ENCODE data around the gene TSBP1.
A peak's percentile ranks its signal among the peaks of the same experiment; 100 is the strongest.

TSBP1 gene

DNA sequence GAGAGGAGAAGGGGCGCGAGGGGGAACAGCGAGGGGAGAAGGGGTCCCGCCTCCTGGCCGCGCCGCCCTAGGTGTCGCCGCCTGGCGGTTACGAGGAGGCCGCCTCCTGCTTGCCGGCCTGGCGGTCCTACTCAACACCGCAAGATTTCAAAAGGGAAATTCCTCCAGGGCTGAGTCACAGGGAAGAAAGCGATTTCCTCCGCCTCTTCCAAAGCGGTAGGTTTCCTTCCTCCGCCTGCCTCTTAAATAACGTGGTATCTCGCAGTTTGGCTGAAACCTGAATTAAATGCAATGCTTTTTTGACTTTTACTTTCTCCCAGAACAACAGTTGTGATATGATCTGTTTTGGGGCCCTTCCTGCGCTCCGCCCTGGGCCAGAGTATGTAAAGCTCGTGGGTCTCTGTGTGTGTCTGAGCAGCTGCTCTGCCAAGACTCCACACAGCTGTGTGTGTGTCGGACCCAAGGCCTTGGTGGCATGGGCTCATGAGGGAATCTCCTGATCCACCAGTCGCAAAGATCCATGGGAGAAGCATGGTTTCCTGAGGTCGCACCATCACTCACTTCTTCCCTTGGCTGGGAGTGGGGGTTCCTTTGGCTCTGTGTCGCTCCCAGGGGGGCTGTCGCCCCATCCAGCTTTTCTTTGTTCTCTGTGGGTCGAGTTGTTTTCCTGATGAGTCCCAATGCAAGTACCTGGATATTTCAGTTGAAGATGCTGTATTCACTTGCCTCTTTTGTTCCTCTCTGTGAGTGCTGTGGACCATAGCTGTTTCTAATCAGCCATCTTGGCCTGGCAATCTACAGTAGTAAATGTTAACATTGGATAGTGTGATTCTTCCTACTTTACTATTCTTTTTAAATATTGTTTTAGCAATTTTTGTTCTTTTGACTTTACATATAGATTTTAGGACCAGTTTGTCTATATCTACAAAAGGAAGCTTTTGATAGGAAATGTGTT is 116.2 kb downstream of the TSBP1 start:
- peak; percentile 95 for DNase-seq (ENCODE audit: low read depth)
- TF ChIP-seq, protein P1, sequence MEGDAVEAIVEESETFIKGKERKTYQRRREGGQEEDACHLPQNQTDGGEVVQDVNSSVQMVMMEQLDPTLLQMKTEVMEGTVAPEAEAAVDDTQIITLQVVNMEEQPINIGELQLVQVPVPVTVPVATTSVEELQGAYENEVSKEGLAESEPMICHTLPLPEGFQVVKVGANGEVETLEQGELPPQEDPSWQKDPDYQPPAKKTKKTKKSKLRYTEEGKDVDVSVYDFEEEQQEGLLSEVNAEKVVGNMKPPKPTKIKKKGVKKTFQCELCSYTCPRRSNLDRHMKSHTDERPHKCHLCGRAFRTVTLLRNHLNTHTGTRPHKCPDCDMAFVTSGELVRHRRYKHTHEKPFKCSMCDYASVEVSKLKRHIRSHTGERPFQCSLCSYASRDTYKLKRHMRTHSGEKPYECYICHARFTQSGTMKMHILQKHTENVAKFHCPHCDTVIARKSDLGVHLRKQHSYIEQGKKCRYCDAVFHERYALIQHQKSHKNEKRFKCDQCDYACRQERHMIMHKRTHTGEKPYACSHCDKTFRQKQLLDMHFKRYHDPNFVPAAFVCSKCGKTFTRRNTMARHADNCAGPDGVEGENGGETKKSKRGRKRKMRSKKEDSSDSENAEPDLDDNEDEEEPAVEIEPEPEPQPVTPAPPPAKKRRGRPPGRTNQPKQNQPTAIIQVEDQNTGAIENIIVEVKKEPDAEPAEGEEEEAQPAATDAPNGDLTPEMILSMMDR (IDR thresholded peaks at IDR 0.05; ENCODE audit: low read length, missing control alignments): peak; percentile 68
- H3K4me3 ChIP-seq (replicated peaks; ENCODE audit: low read depth, low read length): peak overlapping the region; percentile 47

DNA sequence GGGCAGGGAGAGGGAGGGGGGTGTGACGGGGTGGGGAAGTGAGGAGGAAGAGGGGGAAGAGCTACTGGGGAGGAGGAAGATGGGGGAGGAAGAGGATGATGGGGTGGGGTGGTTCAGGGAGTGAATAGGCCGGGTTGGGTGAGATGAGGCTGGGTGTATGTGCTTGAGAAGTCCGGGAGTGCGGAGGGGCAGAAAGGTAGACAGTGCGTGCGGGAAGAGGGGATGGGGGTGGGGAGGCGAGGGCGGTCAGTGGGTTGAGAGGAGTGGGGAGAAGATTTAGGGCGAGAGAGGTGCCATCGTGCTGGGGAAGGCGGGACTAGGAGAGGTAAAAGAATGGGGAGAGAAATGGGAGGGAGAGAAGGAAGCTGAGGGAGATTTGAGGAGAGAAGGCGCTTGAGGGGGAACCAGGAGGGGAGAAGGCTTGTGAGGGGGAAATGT is 116.9 kb downstream of the TSBP1 start:
- TF ChIP-seq, protein P1 (IDR thresholded peaks at IDR 0.05; ENCODE audit: low read length, missing control alignments): no peak
- H3K4me3 ChIP-seq (replicated peaks; ENCODE audit: low read depth, low read length): peak overlapping the region; percentile 47
- no peak for DNase-seq (ENCODE audit: low read depth)

DNA sequence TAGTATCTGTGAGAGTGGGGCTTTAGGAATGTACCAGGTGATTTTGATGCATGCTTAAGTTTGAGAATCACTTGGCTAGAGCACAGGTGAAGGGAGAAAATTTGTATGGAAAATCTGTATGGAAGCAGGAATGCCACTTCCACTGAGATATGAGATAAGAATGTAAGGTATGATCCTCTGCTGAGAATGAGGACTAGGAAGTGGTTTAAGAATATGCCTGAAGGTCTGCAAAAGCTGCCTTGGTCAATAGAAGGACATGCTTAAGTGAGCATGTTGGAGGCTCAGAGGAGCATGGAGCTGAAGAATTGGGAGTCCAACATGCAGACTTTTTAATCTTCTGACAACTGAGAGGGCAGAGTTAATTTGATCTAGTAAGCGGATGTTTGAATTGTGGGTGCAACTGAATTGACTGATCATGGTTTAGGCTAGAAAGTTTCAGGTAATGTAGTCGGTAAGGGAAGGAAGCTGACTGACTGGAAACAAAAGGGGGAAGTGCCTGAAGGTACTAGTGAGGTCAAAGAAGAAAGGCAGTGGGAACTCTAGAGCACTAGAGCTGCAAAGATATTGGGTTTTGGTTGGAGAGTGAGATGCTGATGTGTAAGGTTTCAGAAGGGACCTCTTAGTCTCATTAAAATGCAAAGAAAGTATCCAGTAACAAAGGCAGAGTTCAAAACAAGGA is 119.2 kb downstream of the TSBP1 start:
- TF ChIP-seq, protein P1 (IDR thresholded peaks at IDR 0.05; ENCODE audit: low read length, missing control alignments): no peak
- no peak for DNase-seq (ENCODE audit: low read depth)
- no peak overlapping the region for H3K4me3 ChIP-seq (replicated peaks; ENCODE audit: low read depth, low read length)

DNA sequence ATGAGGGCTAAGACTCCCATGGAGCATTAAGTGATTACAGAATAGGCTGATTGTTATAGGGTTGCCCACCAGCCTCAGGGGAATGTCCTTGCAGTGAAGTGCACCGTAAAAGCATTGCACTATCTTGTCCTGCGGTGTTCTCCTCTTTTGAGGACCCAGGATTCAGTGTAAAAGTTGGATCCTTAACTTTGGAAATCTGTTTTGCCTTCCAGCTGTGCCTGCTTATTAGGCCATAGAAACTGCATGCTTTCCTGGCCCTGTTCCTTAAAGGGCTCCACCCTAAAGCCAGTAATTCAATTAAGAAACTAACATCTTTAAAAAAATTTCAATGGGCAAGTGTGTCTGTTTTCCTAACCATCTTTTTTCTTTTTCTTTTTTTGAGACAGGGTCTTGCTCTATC is 122.4 kb downstream of the TSBP1 start:
- no peak for DNase-seq (ENCODE audit: low read depth)
- TF ChIP-seq, protein P1 (IDR thresholded peaks at IDR 0.05; ENCODE audit: low read length, missing control alignments): no peak

DNA sequence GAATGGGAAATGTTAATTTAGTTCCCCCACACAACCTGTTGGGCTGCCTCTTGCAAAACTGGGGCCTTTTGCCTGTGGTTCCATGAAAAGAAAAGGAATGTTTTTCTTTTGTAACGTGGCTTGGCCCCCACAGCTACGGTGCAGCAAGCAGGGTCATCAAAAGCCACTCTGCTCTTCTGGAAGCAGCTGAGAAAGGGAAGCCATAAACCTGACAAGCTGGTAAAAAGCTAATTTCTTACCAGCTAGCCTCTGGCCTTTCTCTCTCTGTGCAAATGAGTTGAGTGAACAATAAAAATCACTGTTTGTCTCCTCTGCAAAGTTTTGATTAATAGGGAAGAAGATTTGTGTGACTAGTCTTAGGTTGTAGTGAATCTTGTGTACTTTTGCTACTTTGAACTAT is 124.3 kb downstream of the TSBP1 start:
- DNase-seq (ENCODE audit: low read depth): no peak
- TF ChIP-seq, protein P1 (IDR thresholded peaks at IDR 0.05; ENCODE audit: low read length, missing control alignments): no peak
- no peak overlapping the region for H3K4me3 ChIP-seq (replicated peaks; ENCODE audit: low read depth, low read length)

More for the DNA sequence above, 122.4 kb downstream of the TSBP1 start:
- H3K4me3 ChIP-seq (replicated peaks; ENCODE audit: low read depth, low read length): no peak overlapping the region

DNA sequence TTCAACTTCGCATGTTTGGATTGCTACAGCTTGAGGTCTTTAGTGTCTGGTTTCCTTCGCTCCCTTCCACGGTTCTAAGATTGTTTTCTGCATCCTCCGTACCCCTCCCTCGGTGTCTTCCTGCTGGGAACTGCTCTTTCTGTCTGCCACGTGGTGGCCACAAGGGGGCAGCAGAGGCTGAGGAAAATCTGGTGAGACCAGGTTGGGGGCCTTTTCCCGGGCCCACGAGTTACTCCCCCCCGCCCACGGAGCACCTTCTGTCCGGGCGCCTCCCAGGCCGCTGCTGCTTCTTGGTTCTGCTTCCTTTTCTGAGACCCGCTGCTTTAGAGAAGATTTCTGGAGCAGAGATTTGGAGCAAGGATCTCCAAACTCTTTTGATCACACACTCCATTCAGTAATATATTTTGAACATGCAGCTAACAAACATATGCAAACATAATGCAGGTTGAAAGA is 126.7 kb downstream of the TSBP1 start:
- peak; percentile 79 for DNase-seq (ENCODE audit: low read depth)

More for the DNA sequence above, 126.7 kb downstream of the TSBP1 start:
- H3K4me3 ChIP-seq (replicated peaks; ENCODE audit: low read depth, low read length): no peak overlapping the region
- TF ChIP-seq, protein P1 (IDR thresholded peaks at IDR 0.05; ENCODE audit: low read length, missing control alignments): peak; percentile 89
